HG02973 (cell line): ENCODE measurements around the gene ARHGAP6.
"Not testable (repeated sequence)": the region's sequence is repeated elsewhere in the genome, so short reads cannot be mapped to it uniquely, and the experiment has no call there.

Experiments
- ATAC-seq: cut with Tn5 transposase; IDR thresholded peaks from one replicate; pipeline ENCODE4 v1.9.1; 2021; ENCODE audit warnings: moderate library complexity; ENCODE audit not compliant: unreplicated experiment

ARHGAP6 gene

DNA sequence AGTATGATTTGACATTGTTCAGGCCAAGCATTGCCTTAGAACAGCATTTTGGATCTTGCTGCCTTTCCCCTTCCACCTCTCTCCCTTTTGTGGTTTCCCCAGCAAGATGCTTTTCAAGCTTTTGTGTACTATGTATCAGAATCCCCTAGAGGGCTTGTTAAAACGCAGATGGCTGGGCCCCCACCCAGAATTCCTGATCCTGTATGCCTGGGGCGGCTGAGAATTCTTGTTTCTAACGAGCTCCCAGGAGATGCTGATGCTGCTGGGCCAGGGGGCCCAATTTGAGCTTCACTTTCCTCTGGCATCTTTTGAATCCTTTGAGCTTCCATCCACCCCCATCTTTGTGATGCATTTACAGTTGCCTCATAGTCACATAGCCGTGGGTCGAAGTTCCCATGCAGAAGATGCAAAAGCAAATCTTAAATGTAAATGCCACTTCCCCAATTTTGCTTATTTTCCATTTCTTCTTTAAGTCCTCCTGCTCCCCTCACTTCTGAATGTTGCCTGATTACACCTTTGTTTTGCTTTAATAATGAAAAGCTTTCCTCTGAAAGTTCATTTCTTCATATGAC is 536.1 kb downstream of the ARHGAP6 start:
- no peak for ATAC-seq

DNA sequence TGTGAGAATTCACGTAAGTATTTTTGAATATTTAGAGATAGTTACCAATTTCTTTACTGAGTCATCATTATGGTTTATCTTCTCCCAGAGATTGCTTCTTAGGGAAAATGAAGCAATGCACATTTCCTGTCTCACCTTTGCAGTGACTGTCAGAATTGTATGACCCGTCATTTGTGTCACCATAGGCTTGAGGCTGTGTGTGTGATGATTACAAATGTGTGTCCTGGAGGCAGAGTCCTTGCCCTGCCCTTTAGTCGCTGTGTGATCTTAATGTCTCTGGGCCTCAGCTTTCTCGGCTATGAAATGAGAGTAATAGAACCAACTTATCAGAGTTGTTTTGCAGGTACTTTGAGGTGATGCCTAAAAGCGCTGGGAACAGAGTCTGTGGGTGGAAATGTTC is 540.7 kb downstream of the ARHGAP6 start:
- ATAC-seq: no peak

DNA sequence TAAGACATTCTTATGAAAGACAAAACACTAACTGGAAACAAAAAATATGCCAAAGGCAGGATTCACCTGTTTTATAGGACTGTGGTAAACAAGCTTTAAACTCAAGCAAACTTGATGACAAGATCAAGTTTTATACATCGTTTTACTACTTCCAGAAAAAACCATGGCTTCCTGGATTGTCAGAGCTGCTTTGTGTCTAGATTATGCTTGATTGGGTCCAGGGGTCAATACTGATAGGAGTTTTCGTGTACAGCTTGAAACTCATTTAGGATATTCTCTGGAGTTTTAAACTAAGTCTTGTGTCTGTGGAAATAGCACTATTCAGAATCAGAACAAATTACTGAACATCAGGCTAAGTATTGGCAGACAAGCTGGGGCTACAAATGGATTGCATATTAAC is 541.6 kb downstream of the ARHGAP6 start:
- no peak for ATAC-seq

DNA sequence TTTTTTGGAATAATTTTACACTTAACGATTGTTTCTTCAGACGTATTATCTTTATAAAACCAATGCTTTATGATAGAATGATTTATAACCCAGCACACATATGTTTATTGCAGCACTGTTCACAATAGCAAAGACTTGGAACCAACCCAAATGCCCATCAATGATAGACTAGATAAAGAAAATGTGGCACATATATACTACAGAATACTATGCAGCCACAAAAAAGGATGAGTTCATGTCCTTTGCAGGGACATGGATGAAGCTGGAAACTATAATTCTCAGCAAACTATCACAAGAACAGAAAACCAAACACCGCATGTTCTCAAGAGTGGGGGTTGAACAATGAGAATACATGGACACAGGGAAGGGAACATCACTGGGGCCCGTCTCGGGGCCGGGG is 542.6 kb downstream of the ARHGAP6 start:
- ATAC-seq: not testable (repeated sequence)

DNA sequence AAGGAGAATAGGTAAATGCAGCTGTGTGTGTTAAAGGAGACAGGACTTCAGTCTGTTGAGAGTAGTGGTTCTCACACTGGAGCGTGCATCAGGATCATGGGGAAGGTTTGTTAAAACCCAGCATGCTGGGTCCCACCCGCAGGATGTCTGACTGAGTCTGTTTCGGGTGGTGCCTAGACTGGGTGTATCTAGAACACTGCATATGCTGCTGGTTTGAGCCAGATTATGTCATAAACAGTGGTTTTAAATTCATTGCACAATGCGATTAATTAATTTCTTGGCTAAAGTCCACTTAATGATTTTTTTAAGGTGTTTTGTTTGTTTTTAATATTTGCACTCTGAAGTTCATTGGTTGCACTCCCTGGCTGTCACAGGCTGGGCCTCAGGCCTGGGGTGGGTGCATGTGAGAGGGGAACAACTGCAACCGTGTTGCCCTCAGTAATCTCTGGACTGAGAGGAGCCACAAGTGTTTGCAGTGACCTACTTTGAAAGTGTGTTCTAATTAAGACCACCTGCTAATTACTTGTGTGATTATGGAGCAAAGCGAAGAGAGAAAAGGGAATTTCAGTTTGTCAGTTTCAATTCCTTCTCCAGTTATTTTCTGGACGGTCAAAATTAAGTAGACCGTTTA is 546.3 kb downstream of the ARHGAP6 start:
- ATAC-seq: no peak

DNA sequence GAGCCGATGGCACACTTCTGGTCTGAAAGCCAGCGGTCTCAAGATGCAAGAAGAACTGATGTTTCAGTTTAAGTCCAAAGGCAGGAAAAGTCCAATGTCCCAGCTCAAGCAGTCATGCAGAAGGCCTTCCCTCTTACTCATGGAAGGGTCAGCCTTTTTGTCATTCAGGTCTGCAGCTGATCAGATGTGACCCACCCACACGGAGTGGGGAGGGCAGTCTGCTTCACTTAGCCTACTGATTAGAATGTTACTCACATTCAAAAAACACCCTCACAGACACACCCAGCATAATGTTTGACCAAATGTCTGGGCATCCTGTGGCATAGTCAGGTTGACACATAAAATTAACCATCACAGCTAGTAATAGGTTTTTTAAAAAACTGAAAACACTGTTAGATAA is 548.0 kb downstream of the ARHGAP6 start:
- no peak for ATAC-seq

DNA sequence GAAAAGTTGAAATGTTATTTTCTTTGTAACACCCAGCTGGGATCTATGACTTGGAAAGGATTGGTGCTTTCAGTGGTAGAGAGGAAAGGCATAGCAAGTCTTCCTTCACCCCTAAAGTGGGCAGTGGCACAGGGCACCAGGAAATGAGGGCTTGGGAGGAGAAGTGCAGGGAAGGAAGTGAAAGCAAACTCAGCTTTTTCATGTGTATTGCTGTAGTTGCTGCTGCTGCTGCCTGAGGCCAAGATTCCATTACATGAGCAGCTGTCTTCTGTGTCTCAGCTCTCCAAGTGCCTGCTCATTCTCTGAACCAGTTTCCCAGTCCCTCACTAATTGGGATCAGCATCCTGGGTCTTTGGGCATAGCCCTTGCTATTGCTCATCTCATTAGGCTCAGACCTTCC is 552.0 kb downstream of the ARHGAP6 start:
- ATAC-seq: no peak

DNA sequence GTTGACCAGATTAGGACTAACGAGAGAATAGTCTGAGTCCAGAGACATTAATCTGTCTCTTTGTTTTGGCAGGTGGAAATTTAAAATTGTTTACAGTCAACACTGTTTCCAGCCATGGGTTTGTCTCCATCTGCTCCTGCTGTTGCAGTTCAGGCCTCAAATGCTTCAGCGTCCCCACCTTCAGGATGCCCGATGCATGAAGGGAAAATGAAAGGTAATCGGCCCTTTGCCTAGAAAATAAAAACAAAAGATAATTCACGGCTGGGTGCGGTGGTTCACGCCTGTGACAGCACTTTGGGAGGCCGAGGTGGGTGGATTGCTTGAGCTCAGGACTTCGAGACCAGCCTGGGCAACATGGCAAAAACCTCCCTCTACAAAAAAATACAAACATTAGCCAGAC is 553.8 kb downstream of the ARHGAP6 start:
- no peak for ATAC-seq

DNA sequence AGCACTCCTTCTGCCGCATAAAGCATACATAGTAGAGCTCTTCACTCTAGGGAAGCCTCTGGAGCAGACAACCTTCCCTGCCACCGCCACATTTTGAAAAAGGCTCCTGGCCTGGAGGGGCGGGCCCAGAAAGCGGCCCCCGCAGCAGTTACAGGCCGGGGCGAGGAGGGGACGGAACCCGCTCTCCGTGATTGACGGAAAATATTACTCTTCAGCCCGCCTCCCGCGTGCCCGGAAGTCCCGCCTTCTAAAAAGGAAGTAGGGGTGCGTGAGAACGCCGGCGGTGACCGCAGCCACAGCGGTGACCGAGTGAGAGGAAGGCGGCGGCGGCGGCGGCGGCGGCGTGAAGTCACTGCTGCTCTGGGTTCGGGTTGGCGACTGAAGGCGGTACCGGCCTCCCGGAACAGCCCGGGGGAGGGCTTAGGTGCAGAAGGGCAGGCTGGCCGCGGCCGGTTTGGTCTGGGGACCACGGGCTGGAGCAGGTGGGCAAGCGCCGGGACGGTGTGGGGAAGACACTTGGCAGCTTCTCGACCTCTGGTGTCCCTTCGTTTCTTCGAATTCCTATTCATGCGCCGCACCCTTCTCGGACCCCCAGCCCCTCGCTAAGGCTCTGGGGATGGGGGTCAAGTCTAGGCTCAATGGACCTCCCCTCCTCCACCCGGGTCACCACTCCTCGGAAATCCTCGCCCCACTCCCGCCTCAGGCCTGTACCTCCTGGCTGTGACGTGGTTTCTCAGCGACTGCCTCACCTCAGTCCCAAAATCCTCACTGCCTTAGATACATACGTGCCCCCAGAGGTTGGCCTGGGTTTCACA is 554.5 kb downstream of the ARHGAP6 start, which contains the start of gene HCCS:
HCCS (plus strand) TSS at position 296 of the 815 bp plus-strand sequence. CDS start 729 bp downstream, outside the sequence.
- ATAC-seq: peak; percentile 93

DNA sequence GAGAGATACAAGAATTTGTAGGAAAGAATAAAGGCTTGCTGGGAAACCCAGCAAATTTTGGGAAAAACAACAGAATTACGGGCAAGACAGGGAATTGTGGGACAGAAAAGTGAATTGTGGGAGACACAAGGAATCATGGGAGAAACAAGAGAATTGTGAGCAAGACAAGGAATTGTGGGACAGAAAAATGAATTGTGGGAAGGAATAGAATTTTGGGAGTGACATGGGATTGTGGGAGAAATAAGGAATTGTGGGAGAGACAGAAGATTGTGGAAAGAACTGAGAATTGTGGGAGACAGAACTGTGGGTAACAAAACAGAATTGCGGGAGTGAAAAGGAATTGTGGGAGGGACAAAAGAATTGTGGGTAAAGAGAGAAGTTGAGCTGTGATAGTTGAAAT is 555.8 kb downstream of the ARHGAP6 start:
- ATAC-seq: no peak

DNA sequence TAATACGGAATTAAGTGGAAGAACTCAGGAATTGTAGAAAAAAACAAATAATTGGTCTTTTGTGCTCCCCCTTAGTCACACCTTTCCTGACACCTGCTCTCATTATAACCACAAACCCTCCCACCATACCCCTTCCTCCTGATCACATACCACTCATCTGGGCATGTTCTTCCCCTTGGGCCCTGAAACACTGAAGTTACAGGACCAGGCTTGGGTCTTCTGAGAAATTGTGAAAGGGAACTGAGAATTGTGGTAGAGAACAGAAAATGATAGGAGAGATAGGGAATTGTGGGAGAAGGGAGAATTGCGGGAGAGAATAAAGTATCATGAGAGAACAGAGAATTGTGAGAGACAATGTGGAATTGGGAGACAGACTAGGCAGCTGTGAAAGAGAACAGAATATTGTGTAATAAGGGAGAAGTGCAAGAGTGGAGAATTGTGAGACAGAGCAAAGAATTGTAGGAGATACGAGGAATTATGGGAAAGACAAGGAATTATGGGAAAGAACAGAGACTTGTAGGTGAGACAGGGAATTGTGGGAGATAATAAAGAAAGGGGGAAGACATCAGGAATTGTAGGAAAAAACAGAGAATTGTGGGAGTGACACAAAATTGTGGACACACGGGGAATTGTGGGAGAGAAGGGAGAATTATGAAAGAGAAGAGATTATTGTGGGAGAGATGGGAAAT is 557.3 kb downstream of the ARHGAP6 start:
- no peak for ATAC-seq

DNA sequence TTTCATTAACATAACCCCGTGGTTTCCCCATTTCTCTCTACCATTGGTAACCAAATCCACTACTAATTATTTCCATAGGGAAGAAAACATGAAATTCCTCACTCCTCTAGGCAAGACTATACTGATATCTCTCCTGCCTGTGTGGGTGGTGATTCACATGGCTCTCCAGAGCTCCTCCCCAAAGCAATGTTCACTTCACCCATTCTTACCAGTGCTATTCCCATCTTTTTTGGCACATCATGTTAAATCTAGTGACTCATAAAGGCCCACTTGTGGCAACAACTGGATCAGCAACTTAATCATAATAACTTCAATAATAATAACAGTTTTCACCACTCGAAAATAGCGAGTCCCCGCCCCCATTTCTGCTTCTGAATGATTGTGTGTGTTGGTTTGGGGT is 560.6 kb downstream of the ARHGAP6 start:
- no peak for ATAC-seq

DNA sequence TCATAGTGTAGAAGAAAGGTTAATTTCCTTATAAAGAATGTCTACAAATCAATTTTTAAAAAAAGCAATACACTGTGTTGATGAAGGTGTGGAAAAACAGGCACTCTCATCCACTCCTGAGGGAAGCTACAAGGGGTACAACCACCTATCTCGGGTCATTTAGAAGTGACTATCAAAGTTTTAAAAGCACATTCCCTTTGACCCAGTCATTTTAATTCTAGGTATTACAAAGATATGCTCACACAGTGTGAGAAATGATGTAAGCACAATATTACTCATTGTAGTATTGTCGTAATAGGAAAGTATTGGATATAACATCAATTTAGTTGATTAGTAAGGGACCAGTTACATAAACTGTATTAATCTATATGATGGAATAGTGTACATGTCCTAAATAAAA is 562.0 kb downstream of the ARHGAP6 start:
- ATAC-seq: no peak

DNA sequence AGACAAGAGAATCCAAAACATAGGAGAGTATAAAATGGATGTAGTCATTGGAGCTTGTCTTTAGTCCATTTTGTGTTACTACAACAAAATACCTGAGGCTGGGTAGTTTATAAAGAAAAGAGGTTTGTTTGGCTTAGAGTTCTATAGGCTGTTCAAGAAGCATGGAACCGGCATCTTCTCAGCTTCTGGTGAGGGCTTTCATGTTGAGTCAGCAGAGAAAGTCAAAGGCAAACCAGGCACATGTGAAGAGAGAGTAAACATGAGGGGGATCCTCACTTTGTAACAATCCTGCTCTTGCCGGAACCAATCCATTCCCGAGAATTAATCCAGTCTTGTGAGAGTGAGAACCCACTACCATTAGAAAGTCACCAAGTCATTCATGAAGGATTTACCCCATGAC is 562.7 kb downstream of the ARHGAP6 start:
- no peak for ATAC-seq

DNA sequence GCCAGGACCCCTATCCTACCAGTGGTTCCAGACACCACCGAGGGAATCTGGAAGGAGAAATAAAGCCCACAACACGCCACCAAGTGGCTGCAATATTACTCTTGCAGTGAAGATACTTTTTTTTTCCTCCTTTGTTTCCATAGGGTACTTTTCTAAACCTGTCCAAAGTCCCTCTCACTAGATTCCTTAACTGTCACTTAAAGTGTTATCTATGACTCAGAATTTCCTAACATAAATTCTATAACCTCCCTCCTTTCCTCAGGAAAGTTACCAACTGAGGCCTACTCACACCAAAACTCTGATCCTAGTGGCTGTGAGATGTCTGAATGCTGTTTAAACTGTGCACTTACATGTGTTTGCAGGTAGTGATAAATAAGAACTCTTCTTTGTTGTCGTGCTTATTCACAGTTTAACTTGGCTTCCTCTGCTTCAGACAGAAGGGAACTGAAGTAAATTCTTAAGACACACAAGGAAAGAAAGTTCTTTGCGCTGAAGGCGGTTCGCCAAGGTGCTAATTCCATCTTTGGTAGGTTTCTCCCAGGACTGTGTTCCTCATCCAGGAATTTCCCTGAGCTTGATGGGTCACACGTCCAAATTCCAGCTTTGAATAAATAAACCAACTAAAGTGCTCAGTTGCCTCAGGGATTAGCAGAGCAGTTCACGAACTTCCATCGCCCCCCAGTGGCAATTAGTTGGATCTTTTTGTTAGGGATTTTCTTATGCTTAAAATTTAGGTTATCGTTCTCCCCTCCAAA is 565.3 kb downstream of the ARHGAP6 start:
- ATAC-seq: no peak

DNA sequence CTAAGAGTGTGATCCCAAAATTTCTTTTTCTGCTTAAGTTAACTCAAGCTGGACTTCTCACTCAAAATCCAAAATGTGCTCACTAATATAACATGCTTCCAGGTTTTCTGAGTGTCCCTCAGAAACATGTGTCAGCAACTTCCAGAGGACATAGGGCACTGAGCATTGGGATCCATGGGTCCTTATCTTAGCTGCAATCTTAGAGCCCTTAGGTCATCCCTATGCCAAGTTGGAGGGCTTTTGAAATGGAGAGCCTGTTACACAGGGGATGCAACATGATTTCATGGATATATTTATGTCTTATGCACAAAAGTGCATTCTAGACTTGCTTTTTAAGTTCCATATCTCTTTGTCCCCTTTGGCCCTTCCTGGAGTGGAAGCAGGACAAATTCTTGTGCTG is 566.3 kb downstream of the ARHGAP6 start:
- no peak for ATAC-seq

DNA sequence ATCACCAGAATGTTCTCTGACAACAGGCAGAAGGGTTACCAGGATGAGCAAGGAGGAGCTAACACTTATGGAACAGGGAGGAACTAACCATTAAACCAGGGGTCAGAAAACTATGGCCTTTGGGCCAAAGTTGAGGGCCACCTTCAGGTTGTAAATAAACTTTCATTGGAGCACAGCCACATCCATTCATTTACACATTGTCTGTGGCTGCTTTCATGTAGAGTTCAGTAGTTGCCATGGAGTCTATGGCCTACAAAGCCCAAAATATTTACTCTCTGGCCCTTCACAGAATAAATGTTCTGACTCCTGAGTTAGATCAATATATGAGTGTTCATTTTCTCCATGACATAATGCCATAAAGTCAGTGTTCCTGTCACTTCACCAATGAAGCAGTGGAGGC is 567.8 kb downstream of the ARHGAP6 start:
- no peak for ATAC-seq

DNA sequence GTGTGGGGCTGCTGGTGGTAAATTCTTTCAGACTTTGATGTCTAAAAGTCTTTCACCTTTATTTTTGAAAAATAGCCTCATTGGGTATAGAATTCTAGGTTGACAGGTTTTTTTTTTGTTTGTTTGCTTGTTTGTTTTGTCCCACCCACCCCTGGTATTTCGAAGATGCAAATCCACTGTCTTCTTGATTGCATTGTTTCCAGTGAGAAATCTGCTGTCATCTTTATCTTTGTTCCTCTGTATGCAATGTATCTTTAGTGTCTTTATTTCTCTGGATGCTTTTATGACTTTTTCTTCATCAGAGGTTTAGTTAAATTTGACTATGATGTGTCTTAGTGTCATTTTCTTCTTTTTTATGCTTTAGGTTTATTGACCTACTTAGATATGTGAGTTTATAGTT is 575.9 kb downstream of the ARHGAP6 start:
- no peak for ATAC-seq
